ENCODE measurements around the gene CDYL2.

GRCh38 chr16:80656161-80656560, 148.2 kb downstream of the CDYL2 start:
- TF ChIP-seq CTCF (IDR thresholded peaks at IDR 0.05), result no peak
- TF ChIP-seq POLR2A (IDR thresholded peaks at IDR 0.05), result no peak
